ENCODE data around the gene OR51V1.
"Not testable (repeated sequence)": the region's sequence is repeated elsewhere in the genome, so short reads cannot be mapped to it uniquely, and the experiment has no call there.

The OR51V1 gene

GRCh38 chr11:5200582-5200981 is at the start of gene OR51V1:
OR51V1 (minus strand) TSS chr11:5200682; CDS start chr11:5200682, 0 bp downstream.
- no peak for DNase-seq (ENCODE audit: low spot score)

- DNase-seq (ENCODE audit: low spot score) = not testable (repeated sequence)
Measured at GRCh38 chr11:5249807-5250396, 49.4 kb upstream of the OR51V1 start, which contains the start of gene HBG1. HBG1 (minus strand) TSS chr11:5249857; CDS start chr11:5249804, 53 bp downstream.

- DNase-seq (ENCODE audit: low spot score) = not testable (repeated sequence)
Measured at GRCh38 chr11:5248498-5248897, 48.0 kb upstream of the OR51V1 start.

- no peak for DNase-seq (ENCODE audit: low spot score)
Measured at GRCh38 chr11:5247472-5248192, 47.1 kb upstream of the OR51V1 start.

- no peak for DNase-seq (ENCODE audit: low spot score)
Measured at GRCh38 chr11:5246772-5247471, 46.4 kb upstream of the OR51V1 start.

GRCh38 chr11:5245155-5245554 is 44.7 kb upstream of the OR51V1 start:
- DNase-seq (ENCODE audit: low spot score) = no peak

- DNase-seq (ENCODE audit: low spot score) = no peak
Measured at GRCh38 chr11:5243816-5244180, 43.3 kb upstream of the OR51V1 start.

GRCh38 chr11:5242933-5243815 is 42.7 kb upstream of the OR51V1 start:
- no peak for DNase-seq (ENCODE audit: low spot score)

- no peak for DNase-seq (ENCODE audit: low spot score)
Measured at GRCh38 chr11:5242208-5242607, 41.7 kb upstream of the OR51V1 start.

GRCh38 chr11:5241458-5241857 is 41.0 kb upstream of the OR51V1 start:
- no peak for DNase-seq (ENCODE audit: low spot score)

GRCh38 chr11:5240458-5240857 is 40.0 kb upstream of the OR51V1 start:
- DNase-seq (ENCODE audit: low spot score) = no peak

GRCh38 chr11:5240056-5240455 is 39.6 kb upstream of the OR51V1 start:
- DNase-seq (ENCODE audit: low spot score) = no peak

GRCh38 chr11:5239046-5239445 is 38.6 kb upstream of the OR51V1 start:
- no peak for DNase-seq (ENCODE audit: low spot score)

- no peak for DNase-seq (ENCODE audit: low spot score)
Measured at GRCh38 chr11:5238486-5238885, 38.0 kb upstream of the OR51V1 start.

- DNase-seq (ENCODE audit: low spot score) = no peak
Measured at GRCh38 chr11:5237420-5237819, 36.9 kb upstream of the OR51V1 start.

- no peak for DNase-seq (ENCODE audit: low spot score)
Measured at GRCh38 chr11:5235364-5236095, 35.0 kb upstream of the OR51V1 start.

- no peak for DNase-seq (ENCODE audit: low spot score)
Measured at GRCh38 chr11:5234381-5234834, 33.9 kb upstream of the OR51V1 start, which contains the start of gene HBD. HBD (minus strand) TSS chr11:5234483; CDS start chr11:5234433, 50 bp downstream.

GRCh38 chr11:5233307-5233706 is 32.8 kb upstream of the OR51V1 start:
- no peak for DNase-seq (ENCODE audit: low spot score)

GRCh38 chr11:5232821-5233220 is 32.3 kb upstream of the OR51V1 start:
- no peak for DNase-seq (ENCODE audit: low spot score)

GRCh38 chr11:5232176-5232575 is 31.7 kb upstream of the OR51V1 start:
- DNase-seq (ENCODE audit: low spot score) = no peak

GRCh38 chr11:5231111-5231510 is 30.6 kb upstream of the OR51V1 start:
- no peak for DNase-seq (ENCODE audit: low spot score)
